GM12874 (cell line): ENCODE measurements around the gene CHCHD3.

ENCODE experiments used
- TF ChIP-seq, protein P1 (sequence below): IDR thresholded peaks from 2 replicates; pipeline ENCODE4 v1.5.1; 2011; ENCODE audit warnings: low read depth, mild to moderate bottlenecking, control low read depth, low read length, moderate library complexity; ENCODE audit not compliant: insufficient read depth

CHCHD3 gene

DNA sequence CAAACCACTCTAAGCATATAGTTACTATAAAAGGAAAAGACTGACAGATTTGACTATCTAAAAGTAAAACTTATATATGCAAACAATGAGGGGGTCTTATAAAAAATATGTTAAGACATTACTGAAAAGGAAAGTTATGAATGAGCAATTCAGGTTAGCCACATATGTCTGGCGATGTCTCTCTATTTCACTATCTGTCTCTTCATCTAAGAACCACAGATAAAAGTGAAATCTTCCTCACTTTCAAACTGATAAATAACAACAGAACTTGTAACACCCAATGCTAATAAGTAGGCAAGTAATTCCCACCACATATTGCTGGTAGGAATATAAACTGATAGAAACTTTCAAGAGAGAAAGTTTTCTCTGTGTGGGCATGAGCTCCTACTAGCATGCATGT lies 138.2 kb downstream of the CHCHD3 start:
- TF ChIP-seq, protein P1, sequence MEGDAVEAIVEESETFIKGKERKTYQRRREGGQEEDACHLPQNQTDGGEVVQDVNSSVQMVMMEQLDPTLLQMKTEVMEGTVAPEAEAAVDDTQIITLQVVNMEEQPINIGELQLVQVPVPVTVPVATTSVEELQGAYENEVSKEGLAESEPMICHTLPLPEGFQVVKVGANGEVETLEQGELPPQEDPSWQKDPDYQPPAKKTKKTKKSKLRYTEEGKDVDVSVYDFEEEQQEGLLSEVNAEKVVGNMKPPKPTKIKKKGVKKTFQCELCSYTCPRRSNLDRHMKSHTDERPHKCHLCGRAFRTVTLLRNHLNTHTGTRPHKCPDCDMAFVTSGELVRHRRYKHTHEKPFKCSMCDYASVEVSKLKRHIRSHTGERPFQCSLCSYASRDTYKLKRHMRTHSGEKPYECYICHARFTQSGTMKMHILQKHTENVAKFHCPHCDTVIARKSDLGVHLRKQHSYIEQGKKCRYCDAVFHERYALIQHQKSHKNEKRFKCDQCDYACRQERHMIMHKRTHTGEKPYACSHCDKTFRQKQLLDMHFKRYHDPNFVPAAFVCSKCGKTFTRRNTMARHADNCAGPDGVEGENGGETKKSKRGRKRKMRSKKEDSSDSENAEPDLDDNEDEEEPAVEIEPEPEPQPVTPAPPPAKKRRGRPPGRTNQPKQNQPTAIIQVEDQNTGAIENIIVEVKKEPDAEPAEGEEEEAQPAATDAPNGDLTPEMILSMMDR = no peak

DNA sequence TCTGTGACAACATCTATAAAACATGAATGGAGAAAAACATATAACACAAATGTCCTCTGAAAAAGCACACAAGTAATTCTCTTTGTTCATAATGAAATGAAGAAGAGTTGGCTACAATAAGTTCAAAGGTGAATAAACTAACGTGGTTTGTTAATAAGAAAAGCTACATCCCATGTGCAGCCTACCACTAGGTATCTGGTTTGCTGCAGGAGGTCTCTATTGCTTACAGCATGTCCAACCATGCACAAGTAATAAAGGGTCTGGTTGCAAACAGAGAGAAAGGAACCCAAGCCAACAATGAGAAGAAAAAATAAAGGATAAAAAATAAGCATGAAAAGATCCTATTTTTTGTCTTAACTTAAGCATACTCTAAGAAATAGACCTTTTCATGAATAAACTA lies 139.2 kb downstream of the CHCHD3 start:
- TF ChIP-seq, protein P1 = no peak

DNA sequence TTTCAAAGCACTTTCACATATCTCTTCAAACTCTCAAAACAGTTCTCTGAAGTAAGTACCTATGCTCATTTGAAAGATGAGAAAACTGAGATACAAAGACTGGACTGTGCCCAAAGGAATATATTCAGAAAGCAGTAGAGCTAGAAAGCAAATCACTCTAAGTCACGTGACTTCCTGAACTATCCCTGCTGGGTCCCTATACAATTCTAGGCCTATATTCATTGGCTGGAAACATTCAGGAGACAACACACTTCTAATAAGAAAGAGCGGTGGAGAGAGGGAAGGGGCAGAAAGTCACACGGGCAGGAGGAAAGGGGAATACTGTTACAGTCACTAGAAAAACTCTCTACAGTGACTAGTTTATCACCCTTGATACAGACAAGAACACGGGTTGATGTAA lies 140.0 kb downstream of the CHCHD3 start:
- TF ChIP-seq, protein P1 = no peak

DNA sequence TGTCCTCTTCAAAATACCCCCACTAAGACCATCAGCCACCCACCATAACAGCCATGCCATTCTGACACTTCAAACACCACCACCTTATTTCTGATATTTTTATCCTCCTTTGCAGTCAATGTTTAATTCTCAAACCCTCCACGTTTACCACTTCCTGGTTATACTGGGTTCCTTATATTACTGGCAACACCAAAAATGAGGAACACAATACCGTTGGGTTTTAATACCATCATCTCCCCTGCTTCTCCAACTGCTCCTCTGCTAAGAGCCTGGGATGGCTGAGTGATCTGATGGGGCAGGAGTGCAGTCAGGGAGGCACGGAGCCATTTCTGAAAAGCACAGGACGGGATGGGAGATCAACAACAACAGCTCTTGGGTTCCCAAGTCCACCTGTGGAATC lies 140.5 kb downstream of the CHCHD3 start:
- TF ChIP-seq, protein P1 = no peak

DNA sequence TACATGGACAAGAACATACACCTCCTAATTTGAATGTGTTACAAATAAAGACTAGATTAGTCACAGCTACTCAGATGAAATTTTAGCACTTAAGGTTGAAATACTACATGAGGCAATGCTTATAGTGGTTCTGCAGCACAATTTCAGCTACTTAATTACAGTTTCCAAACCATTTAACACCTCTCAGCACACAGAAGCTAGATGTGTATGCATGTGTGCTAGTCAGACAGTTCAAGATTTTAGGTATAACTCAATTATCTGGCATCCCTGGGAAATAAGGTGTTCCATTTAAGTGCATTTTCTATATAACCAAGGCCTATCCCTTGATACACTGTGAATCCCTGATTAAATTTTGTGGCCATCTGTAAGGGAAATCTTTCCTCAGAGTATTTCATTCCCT lies 141.8 kb downstream of the CHCHD3 start:
- TF ChIP-seq, protein P1 = no peak

DNA sequence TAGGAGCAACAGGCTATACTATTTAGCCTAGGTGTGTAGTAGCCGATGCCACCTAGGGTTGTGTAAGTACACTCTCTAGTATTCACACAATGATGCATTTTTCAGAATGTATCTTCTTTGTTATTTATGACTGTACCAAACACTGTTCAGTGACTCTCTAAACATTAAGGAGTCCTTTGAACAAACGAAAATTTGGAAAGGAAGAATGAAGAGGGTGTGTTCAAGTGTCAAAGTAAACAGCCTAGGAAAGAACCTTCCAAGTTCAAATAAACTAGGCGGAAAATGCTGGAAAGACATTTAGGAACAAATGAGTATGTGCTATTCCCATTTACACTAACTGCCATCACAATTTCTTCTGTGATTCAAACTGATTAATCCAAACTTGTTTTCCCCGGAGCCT lies 142.4 kb downstream of the CHCHD3 start:
- TF ChIP-seq, protein P1 = no peak

DNA sequence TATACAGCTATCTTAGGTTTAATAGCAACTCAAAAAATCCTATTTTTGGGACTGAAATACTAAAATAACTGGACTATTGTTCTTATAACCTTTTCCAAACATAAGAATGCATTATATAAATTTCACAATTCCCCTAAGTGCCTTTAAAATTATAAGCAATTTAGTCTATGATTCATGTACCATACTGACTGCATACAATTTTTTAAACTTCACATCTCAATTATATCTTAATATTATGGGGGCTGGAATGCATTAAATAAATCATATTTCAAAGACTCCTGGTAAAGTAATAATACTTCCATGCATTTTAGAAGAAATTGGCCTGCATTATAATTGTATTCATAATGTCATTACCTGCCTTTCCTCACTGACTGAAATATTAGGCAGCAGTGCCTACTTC lies 144.6 kb downstream of the CHCHD3 start:
- TF ChIP-seq, protein P1 = no peak

DNA sequence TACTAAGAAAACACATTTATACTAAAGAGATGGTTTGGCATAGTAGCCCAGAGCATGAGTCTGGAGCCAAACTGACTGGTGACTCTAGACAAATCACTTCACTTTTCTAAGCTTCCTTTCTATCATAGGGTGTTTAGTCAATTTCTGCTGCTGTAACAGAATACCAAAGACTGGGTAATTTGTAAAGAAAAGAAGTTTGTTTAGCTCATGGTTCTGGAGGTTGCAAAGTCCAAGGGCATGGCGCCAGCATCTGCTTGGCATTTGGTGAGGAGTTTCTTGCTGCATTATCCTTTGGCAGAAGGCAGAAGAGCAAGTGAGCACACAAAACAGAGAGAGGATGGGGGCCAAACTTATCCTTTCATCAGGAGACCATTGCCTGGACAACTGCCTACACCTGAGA lies 146.3 kb downstream of the CHCHD3 start:
- TF ChIP-seq, protein P1 = no peak
